HuH-7.5 (cell line): ENCODE data around the gene TRIM47.
A peak's percentile ranks its signal among the peaks of the same experiment; 100 is the strongest.

Source experiments
- DNase-seq: peaks from one replicate; pipeline ENCODE4 v3.0.0; 2011; ENCODE audit warnings: low spot score

Gene TRIM47

DNA sequence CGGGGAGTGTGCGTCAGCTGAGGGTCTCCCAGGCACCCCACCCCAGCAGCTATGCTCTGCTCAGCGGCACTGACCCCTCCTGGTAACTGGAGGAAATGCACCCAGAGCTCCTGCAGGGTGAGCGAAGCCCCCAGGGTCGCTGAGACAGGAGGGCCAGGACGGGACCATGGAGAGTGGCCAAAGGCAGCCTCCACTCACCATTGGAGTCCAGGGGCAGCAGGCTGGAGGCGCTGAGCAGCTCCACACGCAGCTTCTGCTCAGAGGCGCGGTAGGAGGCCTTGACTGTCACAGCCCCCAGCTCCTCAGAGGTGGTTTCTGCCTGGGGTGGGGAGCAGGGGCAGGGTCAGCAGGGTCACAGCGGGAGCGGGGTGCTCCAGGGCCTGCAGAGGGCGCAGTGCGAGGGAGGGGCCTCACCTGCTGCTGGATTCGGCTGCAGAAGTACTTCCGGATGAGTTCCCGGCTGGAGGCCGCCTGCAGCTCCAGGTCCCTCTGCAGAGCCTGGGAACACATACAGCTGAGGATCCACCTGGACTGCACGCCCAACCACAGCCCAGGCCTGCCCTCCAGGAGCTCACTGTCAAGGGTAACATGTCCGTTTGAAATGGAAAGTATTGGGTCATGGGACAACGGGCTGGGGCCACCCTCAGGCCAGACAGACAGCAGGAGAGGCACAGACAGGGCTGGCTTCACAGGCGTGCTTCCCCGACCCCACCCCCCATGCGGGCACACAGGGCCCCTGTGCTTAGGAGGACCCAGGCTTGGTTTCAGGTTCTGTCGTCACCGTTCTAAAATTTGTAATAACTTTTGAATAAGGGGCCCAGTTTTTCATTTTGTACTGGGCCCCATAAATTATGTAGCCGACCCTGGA lies 48.0 kb downstream of the TRIM47 start:
- peak; percentile 68 for DNase-seq

DNA sequence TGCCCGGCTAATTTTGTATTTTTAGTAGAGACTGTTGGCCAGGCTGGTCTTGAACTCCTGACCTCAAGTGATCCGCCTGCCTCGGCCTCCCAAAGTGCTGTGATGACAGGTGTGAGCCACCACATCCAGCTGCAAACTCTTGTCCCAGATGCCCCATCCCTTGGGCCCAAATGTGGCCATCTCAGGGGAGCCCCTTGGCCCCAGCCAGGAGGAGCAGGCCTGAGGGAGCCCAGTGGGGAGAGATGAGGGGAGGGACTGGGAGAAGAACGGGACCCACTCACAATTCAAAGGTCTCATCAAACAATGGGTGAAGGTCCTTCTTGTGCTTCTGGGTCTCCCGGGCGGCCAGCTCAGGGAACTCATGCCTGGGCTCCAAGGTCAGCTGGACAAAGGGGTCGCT lies 48.6 kb downstream of the TRIM47 start:
- DNase-seq, result no peak

DNA sequence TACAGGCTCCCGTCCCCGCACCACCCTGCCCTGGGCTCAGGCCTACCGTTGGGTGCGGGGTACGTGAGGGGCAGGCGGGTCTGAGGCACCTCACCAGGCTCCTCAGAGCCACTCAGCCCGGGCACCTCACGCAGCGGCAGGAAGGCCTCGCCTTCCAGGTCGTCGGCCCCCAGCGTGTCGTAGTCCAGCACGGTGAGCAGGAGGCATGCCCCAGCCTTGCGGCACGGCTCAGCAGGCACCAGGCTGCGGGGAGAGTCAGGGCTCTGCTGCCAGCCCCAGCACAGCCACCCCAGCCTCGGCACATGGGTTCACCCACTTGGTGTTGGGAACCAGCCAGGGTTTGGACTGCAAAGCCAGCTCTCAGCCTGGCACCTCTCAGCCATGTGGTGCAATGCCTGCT lies 49.6 kb downstream of the TRIM47 start:
- no peak for DNase-seq

DNA sequence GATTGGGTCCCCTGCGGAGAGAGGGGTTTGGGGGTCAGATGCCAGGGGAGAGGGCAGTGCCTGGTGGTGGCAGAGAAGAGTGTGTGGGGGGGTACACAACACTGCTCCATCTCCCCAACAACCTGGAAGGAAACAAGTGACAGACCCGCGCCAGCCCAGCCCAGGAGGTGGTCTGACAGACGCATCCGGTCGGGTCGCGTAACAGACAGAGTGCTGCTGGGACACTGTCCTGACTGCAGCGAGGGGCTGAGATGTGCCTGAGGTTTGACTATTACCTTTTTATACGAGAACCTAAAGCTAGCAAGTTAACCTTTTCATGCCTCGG lies 50.3 kb downstream of the TRIM47 start:
- no peak for DNase-seq

DNA sequence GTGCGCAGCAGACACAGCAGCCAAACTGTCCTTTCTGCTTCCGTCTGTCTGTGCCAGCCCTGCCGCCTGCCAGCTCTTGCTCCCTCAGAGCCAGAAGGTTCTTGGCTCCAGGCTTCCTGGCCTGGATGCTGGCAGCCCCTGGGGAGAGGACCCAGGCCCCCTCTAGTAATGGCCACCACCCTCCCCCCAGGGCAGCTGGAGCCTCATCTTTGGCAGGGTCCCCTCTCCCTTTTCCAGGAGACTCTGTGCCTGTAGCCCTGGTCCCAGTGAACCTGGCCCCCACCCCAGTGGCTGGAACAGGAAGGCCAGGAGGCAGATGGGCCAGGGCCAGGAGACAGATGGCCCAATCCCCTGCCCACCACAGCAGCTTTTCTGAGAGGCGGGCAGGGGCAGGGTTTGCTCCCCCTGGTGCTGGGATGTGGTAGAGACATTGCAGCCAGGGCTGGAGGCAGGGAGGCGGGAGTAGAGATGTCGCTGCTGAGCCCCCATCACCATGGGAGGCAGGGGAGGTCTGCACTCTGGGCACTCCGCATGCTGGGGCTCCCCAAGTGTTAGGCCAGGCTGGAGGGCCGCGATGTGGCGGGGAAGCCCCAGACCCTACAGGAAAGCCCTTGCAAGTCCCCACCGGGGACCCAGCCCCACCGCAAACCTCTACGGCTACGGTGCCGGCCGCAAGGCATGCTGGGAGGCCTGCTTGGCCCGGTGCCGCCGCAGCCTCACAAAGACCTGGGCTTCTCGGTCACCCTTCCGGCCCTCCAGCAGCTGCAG lies 50.9 kb downstream of the TRIM47 start:
- DNase-seq, result peak; percentile 89

DNA sequence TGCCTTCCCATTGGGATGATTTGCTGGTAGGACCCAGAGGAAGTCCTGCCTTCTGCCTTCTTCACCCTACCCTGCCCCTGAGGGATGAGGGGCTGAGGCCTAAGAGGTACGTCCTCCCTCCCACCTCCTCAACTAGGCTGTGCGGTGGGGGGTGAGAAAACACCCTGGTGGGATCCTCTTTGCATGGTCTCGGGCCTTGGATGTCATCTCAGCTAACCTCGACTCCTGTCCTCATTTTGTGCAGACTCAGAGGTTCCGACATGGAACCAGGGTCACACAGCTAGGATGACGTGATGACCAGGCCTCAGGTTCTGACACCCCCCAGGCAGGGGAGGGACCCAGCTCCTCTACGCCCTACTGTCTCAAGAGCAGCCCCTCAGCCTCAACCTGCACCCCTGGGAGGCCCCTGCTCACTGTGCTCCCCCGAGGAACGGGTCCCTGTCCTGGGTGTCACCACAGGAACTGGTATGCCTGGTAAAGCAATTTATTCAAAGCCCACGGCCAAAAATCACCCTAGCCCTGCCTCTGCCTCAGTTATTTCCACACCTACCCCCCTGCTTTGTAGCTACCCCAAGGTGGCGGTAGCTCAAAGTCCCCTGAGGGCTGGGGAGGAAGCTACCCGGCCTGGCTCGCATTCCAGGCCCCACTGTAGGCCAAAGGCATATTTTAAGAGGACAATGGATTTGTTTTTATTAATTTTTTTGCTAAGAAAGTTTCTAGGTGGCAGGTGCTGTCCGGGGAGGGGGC lies 51.6 kb downstream of the TRIM47 start:
- no peak for DNase-seq

DNA sequence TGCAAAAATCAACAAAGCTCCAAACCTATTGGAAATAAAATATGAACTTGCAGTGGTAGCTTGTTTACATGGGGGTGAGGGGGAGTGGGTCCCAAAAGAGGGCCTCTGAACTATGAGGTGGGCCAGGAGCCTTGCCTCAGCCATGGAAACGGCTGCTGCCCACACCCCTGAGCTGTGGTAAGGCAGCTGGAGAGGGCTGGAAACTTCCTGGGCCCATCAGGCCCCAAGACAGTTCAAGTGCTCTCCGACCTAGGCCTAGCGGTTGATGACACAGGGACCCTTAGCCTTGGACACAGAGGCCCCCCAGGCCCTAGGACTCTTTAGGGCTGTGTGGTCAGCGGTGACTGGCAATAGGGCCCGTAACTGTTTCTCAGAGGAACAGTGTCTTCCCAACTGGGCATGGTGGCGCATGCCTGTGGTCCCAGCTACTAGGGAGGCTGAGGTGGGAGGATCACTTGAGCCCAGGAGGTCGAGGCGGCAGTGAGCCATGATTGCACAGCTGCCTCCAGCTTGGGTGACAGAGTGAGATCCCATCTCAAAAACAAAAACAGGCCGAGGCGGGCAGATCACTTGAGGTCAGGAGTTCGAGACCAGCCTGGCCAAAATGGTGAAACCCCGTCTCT lies 52.5 kb downstream of the TRIM47 start:
- no peak for DNase-seq

DNA sequence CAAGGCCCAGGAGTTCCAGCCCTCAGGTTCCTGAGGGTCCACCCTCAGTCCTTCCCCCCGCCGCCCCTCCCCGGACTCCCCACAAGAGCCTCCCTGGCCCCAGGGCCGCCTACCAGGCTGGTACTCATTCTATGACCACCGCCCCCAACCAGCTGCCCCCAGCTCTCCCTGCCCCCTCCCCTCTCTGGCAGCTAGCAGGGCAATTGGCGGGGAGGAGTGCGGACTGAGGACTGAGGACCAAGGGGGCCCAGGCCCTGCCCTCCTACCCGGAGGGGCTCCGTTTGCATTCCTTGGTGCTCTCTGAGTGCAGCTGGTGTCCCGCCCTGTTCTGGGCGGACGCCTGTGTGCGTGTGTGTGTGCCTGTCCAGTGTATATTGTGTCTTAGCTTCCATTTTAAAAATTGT lies 53.2 kb downstream of the TRIM47 start:
- no peak for DNase-seq

DNA sequence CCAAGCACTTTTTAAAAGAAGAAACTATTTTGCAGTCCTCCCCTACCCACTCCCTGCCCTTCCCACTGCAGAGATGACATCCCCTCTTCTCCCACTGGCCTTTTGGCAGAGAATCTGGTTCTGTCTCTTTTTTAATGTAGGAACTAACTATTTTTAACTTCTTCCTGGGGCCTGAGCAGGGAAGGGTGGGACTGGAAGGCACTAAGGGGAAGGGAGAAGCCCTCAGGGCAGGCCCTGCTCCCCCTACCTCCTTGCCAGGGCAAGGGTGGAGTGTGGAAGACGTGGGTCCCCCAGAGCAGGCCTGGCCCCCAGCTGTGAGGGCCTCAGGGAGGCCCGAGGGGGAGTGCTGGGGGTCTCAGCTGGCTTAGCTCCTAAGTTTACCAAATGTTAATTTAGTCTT lies 53.7 kb downstream of the TRIM47 start:
- no peak for DNase-seq
